Measurements from ENCODE around the gene SLC25A18.

GRCh38 chr22:17627961-17628405 lies 64.7 kb downstream of the SLC25A18 start:
- no peak for TF ChIP-seq GATA3 (IDR thresholded peaks at IDR 0.05; ENCODE audit: low read depth, low read length)
- TF ChIP-seq GATA2 (IDR thresholded peaks at IDR 0.05; ENCODE audit: low read depth, low read length): no peak
